GM20000 (cell line): ENCODE measurements around the gene RNF214.

Experiments
- DNase-seq: peaks from one replicate; pipeline ENCODE4 v3.0.0; 2012; ENCODE audit warnings: low spot score
- CTCF ChIP-seq: IDR thresholded peaks from 2 replicates; pipeline ENCODE4 v1.5.1; 2012; ENCODE audit warnings: mild to moderate bottlenecking, control low read depth; ENCODE audit errors: extremely low read depth, missing control alignments

RNF214 gene

GRCh38 chr11:117214404-117215110, 17.9 kb upstream of the RNF214 start:
- DNase-seq = no peak

DNA sequence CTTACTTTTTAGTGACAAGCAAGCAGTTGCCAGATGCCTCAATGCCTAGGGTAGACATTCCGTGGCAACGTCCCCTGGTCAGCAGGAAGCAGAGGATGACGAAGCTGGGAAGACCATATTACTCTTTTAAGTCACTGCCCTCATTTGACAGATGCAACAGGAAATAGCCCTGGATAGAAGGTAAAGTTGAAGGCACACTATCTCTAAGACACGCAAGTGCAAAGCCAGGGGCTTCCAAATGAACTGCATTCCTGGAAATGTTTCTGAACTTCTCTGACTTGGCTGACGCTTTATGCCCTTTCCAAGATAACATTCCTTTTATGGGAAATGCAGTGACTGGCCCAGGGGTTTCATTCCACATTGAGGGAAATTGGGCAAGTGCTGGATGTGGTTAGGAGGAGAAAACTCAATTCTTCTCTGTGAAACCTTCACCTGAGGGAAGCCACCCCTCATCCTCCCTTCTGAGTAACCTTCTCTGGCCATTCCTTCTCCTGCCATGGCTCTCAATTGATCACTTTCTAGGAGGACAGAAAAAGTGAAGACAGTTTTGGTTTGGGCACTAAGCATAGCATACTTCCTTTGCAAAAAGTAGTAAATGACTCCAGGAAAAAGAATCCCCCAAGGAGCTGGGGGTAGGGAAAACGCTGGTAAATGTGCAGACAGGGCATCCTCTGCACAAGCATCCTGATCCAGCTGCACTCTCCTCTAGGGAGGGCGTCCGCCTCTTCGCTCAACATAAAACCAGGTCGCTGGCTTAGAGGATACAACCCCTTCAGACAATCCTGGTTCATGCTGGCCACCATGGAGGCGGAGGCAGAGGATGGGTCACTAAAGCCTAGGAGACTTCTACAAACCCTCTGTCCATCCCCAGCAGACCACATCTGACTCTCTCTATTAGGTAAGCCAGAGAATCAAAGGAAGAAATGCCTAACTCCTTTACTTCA, 15.1 kb upstream of the RNF214 start:
- TF ChIP-seq CTCF = no peak
- no peak for DNase-seq

More at GRCh38 chr11:117214404-117215110, 17.9 kb upstream of the RNF214 start:
- TF ChIP-seq CTCF = no peak

- no peak for DNase-seq
- no peak for TF ChIP-seq CTCF
These were observed 14.1 kb upstream of the RNF214 start for GRCh38 chr11:117218133-117218915.

GRCh38 chr11:117219001-117219400, 13.5 kb upstream of the RNF214 start:
- TF ChIP-seq CTCF = no peak

DNA sequence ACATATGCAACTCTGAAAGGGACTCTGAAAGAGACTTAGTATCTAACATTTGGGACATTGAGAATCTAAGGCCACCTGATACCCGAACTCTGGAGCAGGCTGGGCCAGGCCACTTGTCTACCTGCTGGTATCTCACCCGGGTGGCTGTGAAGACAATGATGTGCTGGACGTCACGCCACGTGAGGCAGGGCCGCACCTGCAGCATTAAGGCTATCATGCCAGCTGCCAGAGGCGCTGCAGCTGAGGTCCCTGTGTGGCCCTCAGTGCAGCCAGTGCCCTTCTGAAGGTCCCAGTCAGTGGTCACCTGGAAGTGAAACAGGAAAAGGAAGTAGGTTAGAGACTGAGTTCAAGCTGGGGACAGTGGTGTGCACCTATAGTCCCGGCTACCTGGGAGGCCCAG, 13.0 kb upstream of the RNF214 start:
- TF ChIP-seq CTCF = no peak
- no peak for DNase-seq

More at GRCh38 chr11:117219001-117219400, 13.5 kb upstream of the RNF214 start:
- no peak for DNase-seq

DNA sequence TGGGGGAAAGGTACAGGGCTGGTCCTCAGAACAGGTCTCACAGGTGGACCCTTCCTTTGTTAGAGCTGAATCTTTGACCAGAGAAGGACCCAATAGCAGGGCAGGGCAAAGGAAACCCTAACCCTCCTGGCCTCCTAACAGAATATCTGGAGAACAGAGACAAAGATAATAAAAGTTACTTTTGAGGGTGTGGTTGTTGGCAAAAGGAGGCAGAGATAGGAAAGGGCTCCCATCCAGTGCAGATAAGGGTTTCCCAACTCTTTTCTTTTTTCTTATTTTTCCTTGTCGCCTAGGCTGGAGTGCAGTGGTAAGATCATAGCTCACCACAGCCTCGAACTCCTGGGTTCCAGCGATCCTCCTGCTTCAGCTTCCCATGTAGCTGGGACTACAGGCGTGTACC, 12.5 kb upstream of the RNF214 start:
- TF ChIP-seq CTCF = no peak

More for the DNA sequence above, 12.5 kb upstream of the RNF214 start:
- DNase-seq = no peak
